ENCODE data around the gene SWSAP1. TPM values are rescaled to one million over a fixed set of nuclear protein-coding genes. Genes with fewer than 3 reads are reported as not detected.
"Not testable (repeated sequence)": the region's sequence is repeated elsewhere in the genome, so short reads cannot be mapped to it uniquely, and the experiment has no call there.

SWSAP1 gene
- total RNA-seq, 4 donors from 2014 or later = 0.76 to 3.2 (median 1.9) TPM; not detected in 1

GRCh38 chr19:11378319-11379189, 4.1 kb downstream of the SWSAP1 start:
- H3K36me3 ChIP-seq = no peaks in the 10 kb centered on the region
- peaks cover 3 to 58% (median 23%) of the 10 kb centered on the region in 4 donors for H3K4me1 ChIP-seq
- H3K4me3 ChIP-seq = no peak overlapping the region
- H3K27me3 ChIP-seq = peaks cover 0 to 9% of the 10 kb centered on the region in 2 donors
- H3K9me3 ChIP-seq = no peaks in the 10 kb centered on the region
- TF ChIP-seq POLR2A (IDR thresholded peaks at IDR 0.05) (no peak), CTCF (IDR thresholded peaks at IDR 0.05) (peak in 5 of 6 experiments; percentile 3 to 48 (median 37))
- peak in 2 of 3 donors; percentile 36 to 59 for DNase-seq
- H3K27ac ChIP-seq = peak overlapping the region in 2 of 4 donors; percentile 6 to 14

GRCh38 chr19:11379269-11379845, 4.9 kb downstream of the SWSAP1 start:
- peaks cover 3 to 60% (median 28%) of the 10 kb centered on the region in 4 donors for H3K4me1 ChIP-seq
- DNase-seq, H3K27ac ChIP-seq, H3K9me3 ChIP-seq, H3K27me3 ChIP-seq, H3K4me3 ChIP-seq, H3K36me3 ChIP-seq: not testable (repeated sequence)

- no peaks in the 10 kb centered on the region for H3K9me3 ChIP-seq
- no peak for DNase-seq
- peaks cover 3 to 60% (median 28%) of the 10 kb centered on the region in 4 donors for H3K4me1 ChIP-seq
- peaks cover 0 to 10% of the 10 kb centered on the region in 2 donors for H3K27me3 ChIP-seq
- no peak for TF ChIP-seq CTCF (IDR thresholded peaks at IDR 0.05)
- TF ChIP-seq POLR2A (IDR thresholded peaks at IDR 0.05) = no peak
- H3K4me3 ChIP-seq = no peak overlapping the region
- H3K27ac ChIP-seq = peak overlapping the region in 2 of 4 donors; percentile 86 to 91
- no peaks in the 10 kb centered on the region for H3K36me3 ChIP-seq
These were observed 5.4 kb downstream of the SWSAP1 start for GRCh38 chr19:11379857-11380350.

GRCh38 chr19:11380653-11381537, 6.4 kb downstream of the SWSAP1 start:
- Histone ChIP-seq H3K27me3 (peaks cover 0 to 10% of the 10 kb centered on the region in 2 donors), H3K4me3 (peak overlapping the region; percentile 49 to 70 (median 61)), H3K9me3 (no peaks in the 10 kb centered on the region), H3K4me1 (peaks cover 3 to 54% (median 23%) of the 10 kb centered on the region in 4 donors), H3K27ac (peak overlapping the region; percentile 78 to 94 (median 88)), H3K36me3 (no peaks in the 10 kb centered on the region)
- peak; percentile 96 to 98 (median 97) for DNase-seq
- TF ChIP-seq POLR2A (IDR thresholded peaks at IDR 0.05) (peak; percentile 77 to 88), CTCF (IDR thresholded peaks at IDR 0.05) (peak; percentile 81 to 87 (median 86))

GRCh38 chr19:11382898-11383705, 8.6 kb downstream of the SWSAP1 start:
- H3K27me3 ChIP-seq = peaks cover 0 to 10% of the 10 kb centered on the region in 2 donors
- peak; percentile 46 to 73 (median 64) for DNase-seq
- peak overlapping the region in 2 of 4 donors; percentile 4 to 52 for H3K27ac ChIP-seq
- H3K4me3 ChIP-seq = peak overlapping the region; percentile 15 to 44 (median 42)
- TF ChIP-seq CTCF (IDR thresholded peaks at IDR 0.05) = peak in 5 of 6 experiments; percentile 51 to 68 (median 55)
- no peak for TF ChIP-seq POLR2A (IDR thresholded peaks at IDR 0.05)
- H3K4me1 ChIP-seq = peaks cover 3 to 39% (median 20%) of the 10 kb centered on the region in 4 donors
- no peaks in the 10 kb centered on the region for H3K9me3 ChIP-seq
- H3K36me3 ChIP-seq = no peaks in the 10 kb centered on the region

All from Peyer's patch (tissue), 4 donors.